HepG2 (cell line): ENCODE data around the gene TIAM1. TPM values are rescaled to one million over a fixed set of nuclear protein-coding genes. Genes with fewer than 3 reads are reported as not detected.

Experiments
- ATAC-seq: fragments of 200-7000 bp; cut with Tn5 transposase; 3 replicates; pipeline ENCODE4 v1.9.1; 2020; ENCODE audit warnings: mild to moderate bottlenecking, moderate library complexity
- BruUV-seq: library from RNA; stranded (reverse); fragments of 400-500 nt; replicated peaks from 2 replicates; lab custom pipeline; 2021; lab: Mats Ljungman, UMichigan
- CTCF ChIA-PET: fragments of 300-600 bp; formaldehyde crosslinking; extraction: SDS; loops from one replicate; lab custom pipeline; 2021; ENCODE audit warnings: low total read pairs, inconsistent platforms, low intra/inter-chr PET ratio; lab: Yijun Ruan, JAX
- POLR2A ChIA-PET: fragments of 350-600 bp; sonication (Branson Sonifier 250); formaldehyde crosslinking; loops from one replicate; lab custom pipeline; 2020; ENCODE audit warnings: antibody characterized with exemption, inconsistent platforms; lab: Yijun Ruan, JAX
- DNase-seq: peaks from one replicate; pipeline ENCODE4 v3.0.0-alpha.2; 2015; ENCODE audit warnings: low spot score
- FAIRE-seq: peaks from 3 replicates; lab custom pipeline; 2011; peaks lifted over from hg19 to GRCh38; lab: Jason Lieb, UNC
- H2AFZ ChIP-seq: one replicate; pipeline ENCODE4 v1.6.1; 2011; ENCODE audit warnings: low read length, inconsistent platforms
- H3K27ac ChIP-seq: fragments of 300-600 bp; 3 replicates; pipeline ENCODE4 v1.8.0; 2011; ENCODE audit warnings: mixed run types, mild to moderate bottlenecking, mixed read lengths, low read length, inconsistent platforms; ENCODE audit not compliant: insufficient read depth; ENCODE audit errors: extremely low read length
- H3K27me3 ChIP-seq, 2 experiments: fragments of 200-600 bp in 1 of 2; 2 replicates in 1 of 2; 3 replicates in 1 of 2; pipeline versions ENCODE4 v1.6.0 to v1.8.0; 2011; ENCODE audit warnings: low read length in 2 of 2, mild to moderate bottlenecking in 2 of 2, moderate library complexity in 2 of 2, inconsistent platforms in 1 of 2; ENCODE audit not compliant: insufficient read depth in 2 of 2, control insufficient read depth in 1 of 2
- H3K36me3 ChIP-seq, 2 experiments: fragments of 200-600 bp in 1 of 2; replicated peaks in 1 of 2; 2 replicates in 1 of 2; 3 replicates in 1 of 2; pipeline versions ENCODE4 v1.5.1 to v1.8.0; 2011; ENCODE audit warnings: low read length in 2 of 2, inconsistent platforms in 1 of 2; ENCODE audit not compliant: insufficient read depth in 2 of 2, control insufficient read depth in 1 of 2
- H3K4me1 ChIP-seq: 2 replicates; pipeline ENCODE4 v1.5.1; 2012; ENCODE audit warnings: low read length, inconsistent platforms; ENCODE audit not compliant: insufficient read depth
- H3K4me2 ChIP-seq: 2 replicates; pipeline ENCODE4 v1.6.0; 2011; ENCODE audit warnings: low read depth, low read length, inconsistent platforms
- H3K4me3 ChIP-seq, 3 experiments: fragments of 200-600 bp in 1 of 3; sonication (generic), shearing (Covaris generic) in 1 of 3; replicated peaks in 1 of 3; 2 replicates each; pipeline ENCODE4 v1.5.1; 2011 to 2016; ENCODE audit warnings: low read length in 3 of 3, inconsistent platforms in 2 of 3, low read depth in 2 of 3, mild to moderate bottlenecking in 2 of 3, control low read depth in 1 of 3, mixed read lengths in 1 of 3; ENCODE audit not compliant: insufficient read depth in 1 of 3
- H3K79me2 ChIP-seq: one replicate; pipeline ENCODE4 v1.6.1; 2011; ENCODE audit warnings: low read length, inconsistent platforms; ENCODE audit not compliant: insufficient read depth
- H3K9ac ChIP-seq: 2 replicates; pipeline ENCODE4 v1.6.0; 2011; ENCODE audit warnings: mild to moderate bottlenecking, low read depth, low read length, inconsistent platforms; ENCODE audit not compliant: insufficient read depth
- H3K9me3 ChIP-seq: 2 replicates; pipeline ENCODE4 v1.5.1; 2012; ENCODE audit warnings: mild to moderate bottlenecking, low read length
- H4K20me1 ChIP-seq: 2 replicates; pipeline ENCODE4 v1.6.0; 2011; ENCODE audit warnings: inconsistent platforms, mild to moderate bottlenecking, low read length, moderate library complexity; ENCODE audit not compliant: insufficient read depth
- CAMTA2 ChIP-seq: sonication (generic); formaldehyde crosslinking; IDR thresholded peaks from 2 replicates; pipeline ENCODE4 v1.4.0; 2020; ENCODE audit warnings: mild to moderate bottlenecking, missing genetic modification reagents, borderline replicate concordance
- EZH2 ChIP-seq: conservative IDR thresholded peaks from 2 replicates; pipeline ENCODE4 v1.6.1; 2012; ENCODE audit warnings: mild to moderate bottlenecking, low read depth, low read length, moderate library complexity
- KIAA2018 ChIP-seq: sonication (generic); formaldehyde crosslinking; IDR thresholded peaks from 2 replicates; pipeline ENCODE4 v1.5.0; 2020; ENCODE audit warnings: mild to moderate bottlenecking, missing genetic modification reagents, borderline replicate concordance
- KLF13 ChIP-seq: sonication (generic); formaldehyde crosslinking; IDR thresholded peaks from 2 replicates; pipeline ENCODE4 v1.4.0; 2020; ENCODE audit warnings: mild to moderate bottlenecking, missing genetic modification reagents
- YY1 ChIP-seq: IDR thresholded peaks from 2 replicates; pipeline ENCODE4 v1.6.1; 2011; ENCODE audit warnings: low read length, low read depth, moderate library complexity, mild to moderate bottlenecking; ENCODE audit not compliant: insufficient read depth, insufficient replicate concordance
- ZNF350 ChIP-seq: sonication (generic); formaldehyde crosslinking; IDR thresholded peaks from 2 replicates; pipeline ENCODE4 v1.4.0; 2020; ENCODE audit warnings: mild to moderate bottlenecking, low read depth, missing genetic modification reagents, borderline replicate concordance
- WGBS: methylation state at CpG from one replicate; pipeline ENCODE4 v1.1.6; 2017; ENCODE audit warnings: low lambda C conversion rate; 5-methylcytosine and 5-hydroxymethylcytosine counted together
- in situ Hi-C: cut with HindIII; loops from 2 replicates; pipeline ENCODE4 v1.10.0; 2017; ENCODE audit warnings: low pct_unique_long_range_greater_than_20kb; ENCODE audit not compliant: extremely low pct_ligation_motif_present
- intact Hi-C: fragments of 100-400 bp; cut with micrococcal nuclease; formaldehyde crosslinking; loops from one replicate; pipeline ENCODE4 v1.10.0; 2022; ENCODE audit not compliant: unreplicated experiment
- polyA plus RNA-seq, 8 experiments: library from polyadenylated mRNA; depleted of rRNA in 3 of 8; stranded (reverse) in 7 of 8; unstranded in 1 of 8; fragments of >200 nt; fragmentation: Illumina TruSeq in 4 of 8; extraction: Trizol in 4 of 8; gene quantifications; 2 replicates each; pipeline versions ENCODE4 v1.2.1 to v1.2.3, GENCODE V29; 2011 to 2016; ENCODE audit warnings: low read depth in 4 of 8, missing spikeins in 1 of 8, mixed read lengths in 1 of 8; ENCODE audit not compliant: insufficient read depth in 1 of 8
- total RNA-seq, 5 experiments: library from RNA; depleted of rRNA; stranded (reverse); fragments of >200 nt; fragmentation: Illumina TruSeq; extraction: Trizol; gene quantifications; 2 replicates each; pipeline ENCODE4 v1.2.3, GENCODE V29; 2016; ENCODE audit warnings: low read depth in 1 of 5
- TF ChIP-seq, protein P1 (sequence below): sonication (generic); formaldehyde crosslinking; IDR thresholded peaks from 2 replicates; pipeline ENCODE4 v1.4.0; 2020; ENCODE audit warnings: missing genetic modification reagents

The TIAM1 gene
- total and polyA plus RNA-seq, 2 of the 13 experiments (the other 11 are each of a cell fraction or from before 2014, with no cell fraction given) = 0.13 to 0.24 TPM

- TF ChIP-seq KIAA2018 (CRISPR knock-in tag) (no peak), EZH2 (no peak)
Measured at GRCh38 chr21:31107176-31107785, 236.8 kb downstream of the TIAM1 start (continued).

- whole genome bisulfite sequencing = 14% methylated on average over 4 of the region's 4 CpGs
- no peaks in the 10 kb centered on the region for H3K4me1 ChIP-seq
- no peaks in the 10 kb centered on the region for H3K27me3 ChIP-seq
- H3K9me3 ChIP-seq = no peaks in the 10 kb centered on the region
- H3K4me3 ChIP-seq = no peak overlapping the region
- no peaks in the 10 kb centered on the region for H3K79me2 ChIP-seq
- no peak overlapping the region for H3K27ac ChIP-seq
- no peak for DNase-seq
- no TSS peak for BruUV-seq
- no peaks in the 10 kb centered on the region for H3K36me3 ChIP-seq
- no peak for FAIRE-seq
- no peak overlapping the region for H3K4me2 ChIP-seq
- CTCF ChIA-PET = no interaction called here
- intact Hi-C loops = no loop called here
- H3K9ac ChIP-seq = no peak overlapping the region
- H2AFZ ChIP-seq = no peak overlapping the region
- no peak for ATAC-seq
- POLR2A ChIA-PET = no interaction called here
- no peaks in the 10 kb centered on the region for H4K20me1 ChIP-seq
- in situ Hi-C loops = no loop called here
- TF ChIP-seq, protein P1, sequence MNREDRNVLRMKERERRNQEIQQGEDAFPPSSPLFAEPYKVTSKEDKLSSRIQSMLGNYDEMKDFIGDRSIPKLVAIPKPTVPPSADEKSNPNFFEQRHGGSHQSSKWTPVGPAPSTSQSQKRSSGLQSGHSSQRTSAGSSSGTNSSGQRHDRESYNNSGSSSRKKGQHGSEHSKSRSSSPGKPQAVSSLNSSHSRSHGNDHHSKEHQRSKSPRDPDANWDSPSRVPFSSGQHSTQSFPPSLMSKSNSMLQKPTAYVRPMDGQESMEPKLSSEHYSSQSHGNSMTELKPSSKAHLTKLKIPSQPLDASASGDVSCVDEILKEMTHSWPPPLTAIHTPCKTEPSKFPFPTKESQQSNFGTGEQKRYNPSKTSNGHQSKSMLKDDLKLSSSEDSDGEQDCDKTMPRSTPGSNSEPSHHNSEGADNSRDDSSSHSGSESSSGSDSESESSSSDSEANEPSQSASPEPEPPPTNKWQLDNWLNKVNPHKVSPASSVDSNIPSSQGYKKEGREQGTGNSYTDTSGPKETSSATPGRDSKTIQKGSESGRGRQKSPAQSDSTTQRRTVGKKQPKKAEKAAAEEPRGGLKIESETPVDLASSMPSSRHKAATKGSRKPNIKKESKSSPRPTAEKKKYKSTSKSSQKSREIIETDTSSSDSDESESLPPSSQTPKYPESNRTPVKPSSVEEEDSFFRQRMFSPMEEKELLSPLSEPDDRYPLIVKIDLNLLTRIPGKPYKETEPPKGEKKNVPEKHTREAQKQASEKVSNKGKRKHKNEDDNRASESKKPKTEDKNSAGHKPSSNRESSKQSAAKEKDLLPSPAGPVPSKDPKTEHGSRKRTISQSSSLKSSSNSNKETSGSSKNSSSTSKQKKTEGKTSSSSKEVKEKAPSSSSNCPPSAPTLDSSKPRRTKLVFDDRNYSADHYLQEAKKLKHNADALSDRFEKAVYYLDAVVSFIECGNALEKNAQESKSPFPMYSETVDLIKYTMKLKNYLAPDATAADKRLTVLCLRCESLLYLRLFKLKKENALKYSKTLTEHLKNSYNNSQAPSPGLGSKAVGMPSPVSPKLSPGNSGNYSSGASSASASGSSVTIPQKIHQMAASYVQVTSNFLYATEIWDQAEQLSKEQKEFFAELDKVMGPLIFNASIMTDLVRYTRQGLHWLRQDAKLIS (CRISPR knock-in tag) = no peak
- TF ChIP-seq ZNF350 (CRISPR knock-in tag) (no peak), KLF13 (no peak), CAMTA2 (CRISPR knock-in tag) (no peak), YY1 (no peak)
Measured at GRCh38 chr21:31103571-31104265, 240.3 kb downstream of the TIAM1 start.
